Aorta (tissue), 5 donors: ENCODE data around the gene TTC39C. TPM values are rescaled to one million over a fixed set of nuclear protein-coding genes. Genes with fewer than 3 reads are reported as not detected.
"Not testable (repeated sequence)": the region's sequence is repeated elsewhere in the genome, so short reads cannot be mapped to it uniquely, and the experiment has no call there.

Experiments
- ATAC-seq: fragments of 200-7000 bp; cut with Tn5 transposase; one replicate; pipeline ENCODE4 v1.9.1; 2022; ENCODE audit warnings: moderate library complexity; ENCODE audit not compliant: low FRiP score
- DNase-seq, 2 donors: peaks; one replicate each; pipeline ENCODE4 v3.0.0-alpha.2; 2020
- H3K27ac ChIP-seq, 2 donors: one replicate each; pipeline ENCODE4 v1.5.1; 2013; ENCODE audit warnings: low read length in 2 of 2, mild to moderate bottlenecking in 2 of 2, moderate library complexity in 2 of 2, control low read depth in 1 of 2, inconsistent platforms in 1 of 2, low read depth in 1 of 2
- H3K27me3 ChIP-seq, 2 donors: one replicate each; pipeline ENCODE4 v1.6.1; 2013; ENCODE audit warnings: control low read depth in 1 of 2, low read length in 1 of 2, mild to moderate bottlenecking in 1 of 2, moderate library complexity in 1 of 2; ENCODE audit not compliant: insufficient read depth in 2 of 2, control insufficient read depth in 1 of 2
- H3K36me3 ChIP-seq, 2 donors: one replicate each; pipeline ENCODE4 v1.6.1; 2013; ENCODE audit warnings: control low read depth in 1 of 2, low read length in 1 of 2, mild to moderate bottlenecking in 1 of 2; ENCODE audit not compliant: insufficient read depth in 2 of 2, control insufficient read depth in 1 of 2
- H3K4me1 ChIP-seq, 2 donors: one replicate each; pipeline ENCODE4 v1.6.1; 2013; ENCODE audit warnings: low read length in 2 of 2, control low read depth in 1 of 2, mild to moderate bottlenecking in 1 of 2, moderate library complexity in 1 of 2; ENCODE audit not compliant: insufficient read depth in 2 of 2, control insufficient read depth in 1 of 2
- H3K4me3 ChIP-seq, 2 donors: one replicate each; pipeline ENCODE4 v1.5.1; 2013; ENCODE audit warnings: low read length in 2 of 2, control low read depth in 1 of 2, mild to moderate bottlenecking in 1 of 2
- H3K9me3 ChIP-seq: one replicate; pipeline ENCODE4 v1.6.1; 2013; ENCODE audit warnings: mild to moderate bottlenecking, low read length; ENCODE audit not compliant: control insufficient read depth
- WGBS, 2 donors: extraction: QIAGEN DNeasy Blood & Tissue Kit; methylation state at CpG; one replicate each; pipeline ENCODE4 v1.1.7; 2013; 5-methylcytosine and 5-hydroxymethylcytosine counted together
- intact Hi-C, 2 donors: fragments of 100-400 bp; cut with DNase I; formaldehyde crosslinking; loops; one replicate each; pipeline versions ENCODE4 v1.14.2 to v1.15.0; 2022
- polyA plus RNA-seq, 2 donors: library from polyadenylated mRNA; stranded (reverse); fragments of 200-250 nt; gene quantifications; one replicate each; pipeline ENCODE4 v1.2.3, GENCODE V29; 2013
- total RNA-seq, 2 donors: library from RNA; stranded (reverse); fragmentation: NEBNext Ultra II Directional; extraction: Animal tissue kit (Norgen Biotek cat#: 25700); gene quantifications; one replicate each; pipeline ENCODE4 v1.2.1, GENCODE V29; 2021
- donor health status: healthy with polysubstance abuse.
- donor health status: Bipolar disorder and iron deficiency.
- donor health status: DM: no; HTN: no; CAD: no.
- donor health status: DM: no; HTN: no; CAD: no.
- donor health status: DM: yes; HTN: yes; CAD: no.

TTC39C gene
- total and polyA plus RNA-seq, 4 donors: 2.3 to 21.2 (median 14.1) TPM

- ATAC-seq (no peak), DNase-seq (no peak)
- 98 to 99% methylated on average over 4 of the region's 4 CpGs for WGBS, 2 donors
- no peaks in the 10 kb centered on the region for H3K27me3 ChIP-seq
- H3K9me3 ChIP-seq: no peaks in the 10 kb centered on the region
- H3K27ac ChIP-seq: no peak overlapping the region
- intact Hi-C loops: no loop called here
- no peak overlapping the region for H3K4me3 ChIP-seq
- H3K4me1 ChIP-seq: no peaks in the 10 kb centered on the region
- H3K36me3 ChIP-seq: peaks cover 0 to 2% of the 10 kb centered on the region in 2 donors
Measured at GRCh38 chr18:24128700-24129099, 114.1 kb downstream of the TTC39C start.

GRCh38 chr18:24130494-24130893 is 115.9 kb downstream of the TTC39C start:
- no peaks in the 10 kb centered on the region for H3K4me1 ChIP-seq
- WGBS, 2 donors: 59 to 67% methylated on average over 2 of the region's 2 CpGs
- no peaks in the 10 kb centered on the region for H3K9me3 ChIP-seq
- H3K27ac ChIP-seq: no peak overlapping the region
- intact Hi-C loops: no loop called here
- no peak overlapping the region for H3K4me3 ChIP-seq
- peaks cover 0 to 1% of the 10 kb centered on the region in 2 donors for H3K36me3 ChIP-seq
- DNase-seq (no peak), ATAC-seq (no peak)
- no peaks in the 10 kb centered on the region for H3K27me3 ChIP-seq

GRCh38 chr18:24136967-24137373 is 122.4 kb downstream of the TTC39C start:
- no peak overlapping the region for H3K4me3 ChIP-seq
- no peaks in the 10 kb centered on the region for H3K36me3 ChIP-seq
- H3K27me3 ChIP-seq: no peaks in the 10 kb centered on the region
- ATAC-seq (no peak), DNase-seq (no peak)
- intact Hi-C loops: no loop called here
- no peak overlapping the region for H3K27ac ChIP-seq
- H3K4me1 ChIP-seq: no peaks in the 10 kb centered on the region
- 87 to 93% methylated on average over 3 of the region's 3 CpGs for WGBS, 2 donors
- no peaks in the 10 kb centered on the region for H3K9me3 ChIP-seq

GRCh38 chr18:24138409-24138788 is 123.8 kb downstream of the TTC39C start:
- Histone ChIP-seq H3K27me3 (no peaks in the 10 kb centered on the region), H3K4me3 (peak overlapping the region; percentile 44 to 45), H3K36me3 (no peaks in the 10 kb centered on the region), H3K4me1 (no peaks in the 10 kb centered on the region), H3K27ac (no peak overlapping the region), H3K9me3 (no peaks in the 10 kb centered on the region)
- intact Hi-C loops: no loop called here
- DNase-seq (no peak), ATAC-seq (peak; percentile 53)
- WGBS, 2 donors: 23 to 32% methylated on average over 7 of the region's 7 CpGs

- H3K4me1 ChIP-seq: no peaks in the 10 kb centered on the region
- DNase-seq: peak; percentile 90 to 95
- WGBS, 2 donors: 2 to 3% methylated on average over 57 to 63 of the region's 63 CpGs
- H3K27me3 ChIP-seq: no peaks in the 10 kb centered on the region
- H3K27ac ChIP-seq: no peak within 1 kb of the TSS
- H3K9me3 ChIP-seq: no peaks in the 10 kb centered on the region
- H3K4me3 ChIP-seq: peak within 1 kb of the TSS; percentile 44 to 45
- H3K36me3 ChIP-seq: no peaks in the 10 kb centered on the region
- intact Hi-C loops: no loop called here
- ATAC-seq: peak; percentile 83
Measured at GRCh38 chr18:24138789-24139616, 124.4 kb downstream of the TTC39C start, which contains the start of gene CABYR. Gene CABYR (plus strand): TSS chr18:24139062. CDS start chr18:24143115, 4,053 bp downstream.

- no peak overlapping the region for H3K27ac ChIP-seq
- no peaks in the 10 kb centered on the region for H3K9me3 ChIP-seq
- WGBS, 2 donors: 92 to 100% methylated on average over 2 of the region's 2 CpGs
- H3K4me1 ChIP-seq: no peaks in the 10 kb centered on the region
- DNase-seq (no peak), ATAC-seq (no peak)
- peaks cover 0 to 2% of the 10 kb centered on the region in 2 donors for H3K36me3 ChIP-seq
- no peaks in the 10 kb centered on the region for H3K27me3 ChIP-seq
- intact Hi-C loops: no loop called here
- no peak overlapping the region for H3K4me3 ChIP-seq
Measured at GRCh38 chr18:24140697-24141096, 126.1 kb downstream of the TTC39C start.

- no peaks in the 10 kb centered on the region for H3K9me3 ChIP-seq
- H3K4me3 ChIP-seq: no peak overlapping the region
- DNase-seq: no peak
- intact Hi-C loops: no loop called here
- H3K36me3 ChIP-seq: peaks cover 0 to 2% of the 10 kb centered on the region in 2 donors
- no peak overlapping the region for H3K27ac ChIP-seq
- no peak for ATAC-seq
- H3K4me1 ChIP-seq: no peaks in the 10 kb centered on the region
- no peaks in the 10 kb centered on the region for H3K27me3 ChIP-seq
Measured at GRCh38 chr18:24142376-24142775, 127.8 kb downstream of the TTC39C start.

GRCh38 chr18:24149591-24149990 is 135.0 kb downstream of the TTC39C start:
- H3K27ac ChIP-seq, H3K36me3 ChIP-seq, DNase-seq, ATAC-seq, H3K27me3 ChIP-seq, H3K4me3 ChIP-seq, intact Hi-C loops, H3K9me3 ChIP-seq, H3K4me1 ChIP-seq: not testable (repeated sequence)
- 96 to 97% methylated on average over 24 to 28 of the region's 28 CpGs for WGBS, 2 donors

GRCh38 chr18:24153397-24153796 is 138.8 kb downstream of the TTC39C start:
- Histone ChIP-seq H3K9me3 (no peaks in the 10 kb centered on the region), H3K36me3 (peaks cover 0 to 2% of the 10 kb centered on the region in 2 donors), H3K27ac (no peak overlapping the region), H3K4me3 (no peak overlapping the region), H3K27me3 (no peaks in the 10 kb centered on the region), H3K4me1 (peaks cover 0 to 2% of the 10 kb centered on the region in 2 donors)
- WGBS, 2 donors: 93% methylated on average over 3 of the region's 3 CpGs
- ATAC-seq (no peak), DNase-seq (no peak)
- intact Hi-C loops: no loop called here
